Ishikawa (cell line): Measurements from ENCODE around the gene PTPN7.

Experiments
- CEBPB ChIP-seq: IDR thresholded peaks from 2 replicates; pipeline ENCODE4 v1.6.1; 2012
- EGR1 ChIP-seq: IDR thresholded peaks from 2 replicates; pipeline ENCODE4 v1.6.1; 2012
- NFIC ChIP-seq: IDR thresholded peaks from 2 replicates; pipeline ENCODE4 v1.6.1; 2012
- TAF1 ChIP-seq: IDR thresholded peaks from 2 replicates; pipeline ENCODE4 v1.6.1; 2012; ENCODE audit warnings: low read depth, mild to moderate bottlenecking
- TEAD4 ChIP-seq: IDR thresholded peaks from 2 replicates; pipeline ENCODE4 v1.6.1; 2012
- YY1 ChIP-seq: IDR thresholded peaks from 2 replicates; pipeline ENCODE4 v1.6.1; 2012; ENCODE audit warnings: low read depth
- ZBTB7A ChIP-seq: IDR thresholded peaks from 2 replicates; pipeline ENCODE4 v1.6.1; 2012; ENCODE audit warnings: low read depth
- TF ChIP-seq, protein P1 (sequence below): IDR thresholded peaks from 2 replicates; pipeline ENCODE4 v1.6.1; 2012
- TF ChIP-seq, protein P2 (sequence below): IDR thresholded peaks from 2 replicates; pipeline ENCODE4 v1.6.1; 2012

DNA sequence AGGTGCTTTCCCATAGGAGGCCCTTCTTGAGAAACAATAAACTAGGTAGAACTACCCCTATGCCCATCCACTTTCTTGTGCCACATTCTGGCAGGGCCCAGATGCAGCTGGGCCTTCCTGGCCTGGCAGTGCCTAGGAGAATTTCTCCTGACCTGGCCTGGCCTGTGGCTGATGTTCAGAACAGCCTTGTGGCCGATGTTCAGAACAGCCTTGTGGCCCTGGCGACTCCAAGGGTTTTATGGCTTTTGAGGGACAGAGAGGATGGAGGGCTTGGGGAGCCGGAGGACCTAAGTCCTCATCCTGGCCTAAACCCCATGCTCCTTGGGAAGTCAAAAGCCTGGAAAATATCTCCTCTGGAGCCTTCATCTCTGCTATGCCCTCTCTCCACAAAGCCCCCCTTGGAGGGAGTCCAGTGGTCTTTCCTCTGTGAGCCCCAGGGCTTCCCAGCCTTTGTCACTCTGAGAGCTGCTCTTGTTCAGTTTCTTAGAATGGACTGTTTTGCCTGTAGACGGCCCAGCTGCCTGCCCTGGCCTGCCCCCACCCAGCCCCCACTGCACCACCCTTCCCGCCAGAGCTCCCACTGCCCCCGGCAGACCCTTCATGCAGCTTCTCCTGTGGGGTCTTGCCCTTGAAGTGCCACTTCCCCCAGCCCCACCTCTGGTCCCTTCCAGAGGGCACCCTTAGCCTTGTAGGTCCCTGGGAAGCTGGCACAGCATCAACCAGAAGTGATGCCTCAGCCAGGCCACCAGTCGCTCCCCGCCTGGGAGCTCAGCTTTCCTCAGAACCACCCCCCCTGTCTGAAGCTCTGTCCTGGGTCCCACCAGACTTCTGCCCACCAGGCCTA lies 30.7 kb downstream of the PTPN7 start:
- TF ChIP-seq CEBPB (no peak), YY1 (no peak), TAF1 (no peak), NFIC (no peak), EGR1 (no peak), ZBTB7A (no peak), TEAD4 (no peak)
- TF ChIP-seq, protein P1, sequence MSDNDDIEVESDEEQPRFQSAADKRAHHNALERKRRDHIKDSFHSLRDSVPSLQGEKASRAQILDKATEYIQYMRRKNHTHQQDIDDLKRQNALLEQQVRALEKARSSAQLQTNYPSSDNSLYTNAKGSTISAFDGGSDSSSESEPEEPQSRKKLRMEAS, result no peak
- TF ChIP-seq, protein P2, sequence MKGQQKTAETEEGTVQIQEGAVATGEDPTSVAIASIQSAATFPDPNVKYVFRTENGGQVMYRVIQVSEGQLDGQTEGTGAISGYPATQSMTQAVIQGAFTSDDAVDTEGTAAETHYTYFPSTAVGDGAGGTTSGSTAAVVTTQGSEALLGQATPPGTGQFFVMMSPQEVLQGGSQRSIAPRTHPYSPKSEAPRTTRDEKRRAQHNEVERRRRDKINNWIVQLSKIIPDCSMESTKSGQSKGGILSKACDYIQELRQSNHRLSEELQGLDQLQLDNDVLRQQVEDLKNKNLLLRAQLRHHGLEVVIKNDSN, result no peak
